Spleen (tissue), 7 donors: ENCODE data around the gene CYFIP2.

Source experiments
- CTCF ChIP-seq, 11 experiments: fragments of 200-600 bp in 7 of 11; fragments of 450-650 bp in 4 of 11; sonication (generic) in 4 of 11; IDR thresholded peaks in 8 of 11; conservative IDR thresholded peaks in 3 of 11; 1 replicate in 7 of 11; 2 replicates in 4 of 11; pipeline versions ENCODE4 v1.4.0 to v1.8.0; 2016 to 2021; ENCODE audit warnings: antibody characterized with exemption in 11 of 11, inconsistent platforms in 4 of 11, mild to moderate bottlenecking in 1 of 11
- POLR2A ChIP-seq, 3 donors: fragments of 450-650 bp; IDR thresholded peaks; one replicate each; pipeline ENCODE4 v1.5.1; 2017; ENCODE audit warnings: antibody characterized with exemption in 3 of 3, mild to moderate bottlenecking in 1 of 3
- POLR2AphosphoS5 ChIP-seq, 3 donors: sonication (generic); formaldehyde crosslinking; IDR thresholded peaks; one replicate each; pipeline ENCODE4 v1.5.1; 2017; ENCODE audit warnings: antibody characterized with exemption in 3 of 3
- donor health status: DM: no; HTN: no; CAD: no; lungs with moderate emphysema.
- donor health status: DM: no; HTN: no; CAD: no.
- donor health status: DM: no; HTN: no; CAD: no.

GRCh38 chr5:157398305-157398704, 132.4 kb downstream of the CYFIP2 start:
- TF ChIP-seq POLR2AphosphoS5 (IDR thresholded peaks at IDR 0.05) (no peak), CTCF (IDR thresholded peaks at IDR 0.05 in 8 of 11, conservative IDR thresholded peaks at IDR 0.05 in 3 of 11) (no peak), POLR2A (IDR thresholded peaks at IDR 0.05) (no peak)
